ENCODE measurements around the gene CALM1.

CALM1 gene

DNA sequence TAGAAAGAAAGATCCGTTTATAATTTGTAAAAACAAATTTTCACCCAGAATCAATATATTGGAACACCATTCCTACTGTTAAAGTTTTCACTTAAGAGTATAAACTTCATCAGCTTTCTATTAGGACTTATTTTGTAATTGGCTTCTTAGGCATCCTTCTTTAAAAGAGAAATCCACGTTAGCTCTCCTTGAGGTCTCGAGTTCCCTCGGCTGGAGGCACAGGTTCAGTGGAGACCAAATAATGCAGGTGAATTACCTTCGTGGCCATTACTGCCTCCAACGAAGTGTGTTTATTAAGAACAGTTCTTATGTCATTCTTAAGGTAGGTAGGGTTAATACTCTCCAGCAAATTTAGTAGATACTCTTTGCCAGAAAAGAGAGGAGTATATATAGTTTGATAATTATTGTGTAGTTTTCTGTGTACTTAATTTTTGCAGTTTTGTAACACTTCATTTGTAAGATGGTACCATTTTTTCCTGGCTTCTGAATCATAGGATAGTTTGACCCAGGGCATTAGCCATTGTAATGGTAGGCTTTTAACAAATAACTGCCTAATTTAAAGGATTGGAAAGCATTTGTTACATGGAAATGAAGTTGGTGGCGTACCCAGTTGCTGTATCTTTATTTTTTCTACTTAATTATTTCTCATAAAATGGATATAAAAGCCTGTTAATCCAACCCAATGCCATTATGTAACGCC, 2.2 kb downstream of the CALM1 start:
- DNase-seq (ENCODE audit: low read depth, low spot score) = no peak
- no peak overlapping the region; the same call in 1 of the 2 replicates for H3K4me3 ChIP-seq (ENCODE audit: low read length)
- H3K27me3 ChIP-seq (ENCODE audit: control insufficient read depth, insufficient read depth, low read length) = no peaks in the 10 kb centered on the region
- H3K27ac ChIP-seq (ENCODE audit: low read length) = no peak overlapping the region
- H3K4me1 ChIP-seq (ENCODE audit: control insufficient read depth, insufficient read depth, low read length) = no peaks in the 10 kb centered on the region
- WGBS (ENCODE audit: insufficient coverage, insufficient read length) = no CpG with 5 or more reads among the region's 8 CpGs
- no peaks in the 10 kb centered on the region for H3K9me3 ChIP-seq (ENCODE audit: control insufficient read depth, insufficient read depth, low read length)
- peaks cover 20% of the 10 kb centered on the region; the same call in 1 of the 2 replicates for H3K36me3 ChIP-seq (ENCODE audit: control insufficient read depth, insufficient read depth, low read length)

DNA sequence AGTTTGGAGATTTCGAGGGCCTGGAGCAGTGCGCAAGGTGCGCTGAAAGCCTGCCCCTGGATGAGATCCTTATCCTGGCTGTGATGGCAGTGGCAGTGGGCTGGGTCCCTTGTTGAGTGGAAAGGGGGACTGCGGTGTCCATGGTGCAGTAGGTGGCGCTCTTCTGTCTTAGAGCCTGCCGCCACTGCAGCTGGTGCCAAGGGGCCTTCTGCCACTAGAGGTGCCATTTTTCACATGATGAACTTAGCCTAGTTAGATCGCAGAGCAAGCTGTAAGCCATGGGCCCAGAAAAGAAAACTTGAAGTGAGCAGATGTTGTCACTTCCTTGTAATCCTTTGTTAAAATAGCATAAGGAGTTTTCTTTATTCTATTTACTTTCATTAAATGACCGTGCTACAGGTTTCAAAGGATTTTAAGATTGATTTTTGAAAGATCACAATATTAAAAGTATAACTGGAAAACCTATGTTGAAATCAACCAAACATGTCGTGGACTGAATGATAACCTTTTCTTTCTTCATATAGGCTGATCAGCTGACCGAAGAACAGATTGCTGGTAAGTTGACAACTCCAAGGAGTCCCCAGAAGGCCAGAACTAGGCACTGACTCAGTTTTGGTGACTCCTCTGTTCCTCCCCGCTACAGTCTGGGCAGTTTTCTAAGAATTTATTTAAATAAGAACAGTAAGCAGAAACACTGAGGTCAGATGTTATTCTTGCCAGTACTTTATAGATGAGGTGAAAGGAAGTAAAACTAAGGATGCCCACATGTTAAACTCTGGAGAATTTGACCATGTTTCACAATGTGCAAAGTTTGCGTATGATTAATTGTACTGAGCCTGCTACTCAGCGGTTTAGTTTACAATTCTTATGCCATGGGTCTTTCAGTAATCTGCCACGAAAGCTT, 3.0 kb downstream of the CALM1 start:
- Histone ChIP-seq H3K27me3 (ENCODE audit: control insufficient read depth, insufficient read depth, low read length) (no peaks in the 10 kb centered on the region), H3K36me3 (ENCODE audit: control insufficient read depth, insufficient read depth, low read length) (peaks cover 20% of the 10 kb centered on the region; the same call in 1 of the 2 replicates), H3K9me3 (ENCODE audit: control insufficient read depth, insufficient read depth, low read length) (no peaks in the 10 kb centered on the region), H3K27ac (ENCODE audit: low read length) (no peak overlapping the region), H3K4me1 (ENCODE audit: control insufficient read depth, insufficient read depth, low read length) (no peaks in the 10 kb centered on the region), H3K4me3 (ENCODE audit: low read length) (no peak overlapping the region)
- no CpG with 5 or more reads among the region's 14 CpGs for WGBS (ENCODE audit: insufficient coverage, insufficient read length)
- DNase-seq (ENCODE audit: low read depth, low spot score) = no peak

DNA sequence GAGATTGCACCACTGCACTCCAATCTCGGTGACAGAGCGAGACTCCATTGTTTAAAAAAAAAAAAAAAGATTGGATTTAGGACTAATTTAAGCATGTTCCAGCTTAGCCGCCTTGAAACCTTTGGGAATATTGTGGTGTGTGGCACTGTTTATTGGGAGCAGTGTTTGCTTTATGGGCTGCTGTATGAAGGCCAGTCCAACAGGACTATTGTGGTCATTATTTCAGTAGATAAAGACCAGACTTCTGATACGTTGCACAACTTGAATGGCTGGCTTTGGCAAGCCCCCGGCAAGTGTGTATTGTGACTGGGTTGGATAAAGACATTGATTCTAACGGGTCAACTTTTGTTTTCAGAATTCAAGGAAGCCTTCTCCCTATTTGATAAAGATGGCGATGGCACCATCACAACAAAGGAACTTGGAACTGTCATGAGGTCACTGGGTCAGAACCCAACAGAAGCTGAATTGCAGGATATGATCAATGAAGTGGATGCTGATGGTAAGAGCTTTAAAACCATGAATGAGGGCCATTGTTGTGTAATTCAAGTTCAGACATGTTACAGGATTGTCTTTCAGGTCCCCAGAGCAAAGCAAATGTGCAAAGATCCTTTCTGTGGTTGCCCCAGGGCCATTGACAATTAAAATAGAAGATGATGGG, 4.2 kb downstream of the CALM1 start:
- DNase-seq (ENCODE audit: low read depth, low spot score) = no peak
- Histone ChIP-seq H3K9me3 (ENCODE audit: control insufficient read depth, insufficient read depth, low read length) (no peaks in the 10 kb centered on the region), H3K4me3 (ENCODE audit: low read length) (no peak overlapping the region), H3K27me3 (ENCODE audit: control insufficient read depth, insufficient read depth, low read length) (no peaks in the 10 kb centered on the region), H3K4me1 (ENCODE audit: control insufficient read depth, insufficient read depth, low read length) (no peaks in the 10 kb centered on the region), H3K27ac (ENCODE audit: low read length) (no peak overlapping the region), H3K36me3 (ENCODE audit: control insufficient read depth, insufficient read depth, low read length) (peaks cover 24% of the 10 kb centered on the region; the same call in 1 of the 2 replicates)
- no CpG with 5 or more reads among the region's 7 CpGs for WGBS (ENCODE audit: insufficient coverage, insufficient read length)

- H3K4me3 ChIP-seq (ENCODE audit: low read length) = no peak overlapping the region
- H3K9me3 ChIP-seq (ENCODE audit: control insufficient read depth, insufficient read depth, low read length) = no peaks in the 10 kb centered on the region
- no peak overlapping the region for H3K27ac ChIP-seq (ENCODE audit: low read length)
- H3K4me1 ChIP-seq (ENCODE audit: control insufficient read depth, insufficient read depth, low read length) = 0 out of 2 replicates have a peak, but pooled peaks cover 3% of the 10 kb centered on the region
- H3K36me3 ChIP-seq (ENCODE audit: control insufficient read depth, insufficient read depth, low read length) = peaks cover 27% of the 10 kb centered on the region; the same call in 1 of the 2 replicates
- no peaks in the 10 kb centered on the region for H3K27me3 ChIP-seq (ENCODE audit: control insufficient read depth, insufficient read depth, low read length)
- no CpG with 5 or more reads among the region's 7 CpGs for WGBS (ENCODE audit: insufficient coverage, insufficient read length)
- no peak for DNase-seq (ENCODE audit: low read depth, low spot score)
Measured at GRCh38 chr14:90402016-90402415, 5.2 kb downstream of the CALM1 start.

DNA sequence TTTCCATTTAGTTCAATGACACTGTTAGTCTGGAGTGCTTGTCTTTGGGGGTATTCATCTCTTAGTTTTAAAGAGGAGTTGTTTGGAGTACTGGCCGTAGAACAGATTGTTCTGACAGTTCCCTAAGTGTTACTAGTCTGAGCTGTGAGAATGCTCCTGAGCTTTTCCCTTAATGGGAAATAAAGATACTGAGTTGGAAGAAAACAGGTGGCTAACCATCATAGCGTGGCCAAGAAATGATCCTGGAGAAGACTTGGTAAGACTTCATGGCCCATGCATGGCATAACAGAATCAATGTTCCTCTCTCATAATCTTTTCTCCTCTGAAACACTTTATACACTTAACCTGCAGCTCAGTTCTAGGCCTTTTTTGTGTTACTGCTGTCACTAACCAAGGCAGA, 6.2 kb downstream of the CALM1 start:
- H3K27ac ChIP-seq (ENCODE audit: low read length) = no peak overlapping the region
- 0 out of 2 replicates have a peak, but pooled peaks cover 3% of the 10 kb centered on the region for H3K4me1 ChIP-seq (ENCODE audit: control insufficient read depth, insufficient read depth, low read length)
- no CpG with 5 or more reads among the region's 2 CpGs for WGBS (ENCODE audit: insufficient coverage, insufficient read length)
- H3K27me3 ChIP-seq (ENCODE audit: control insufficient read depth, insufficient read depth, low read length) = no peaks in the 10 kb centered on the region
- DNase-seq (ENCODE audit: low read depth, low spot score) = no peak
- no peak overlapping the region for H3K4me3 ChIP-seq (ENCODE audit: low read length)
- no peaks in the 10 kb centered on the region for H3K9me3 ChIP-seq (ENCODE audit: control insufficient read depth, insufficient read depth, low read length)
- H3K36me3 ChIP-seq (ENCODE audit: control insufficient read depth, insufficient read depth, low read length) = peaks cover 27% of the 10 kb centered on the region; the same call in 1 of the 2 replicates

DNA sequence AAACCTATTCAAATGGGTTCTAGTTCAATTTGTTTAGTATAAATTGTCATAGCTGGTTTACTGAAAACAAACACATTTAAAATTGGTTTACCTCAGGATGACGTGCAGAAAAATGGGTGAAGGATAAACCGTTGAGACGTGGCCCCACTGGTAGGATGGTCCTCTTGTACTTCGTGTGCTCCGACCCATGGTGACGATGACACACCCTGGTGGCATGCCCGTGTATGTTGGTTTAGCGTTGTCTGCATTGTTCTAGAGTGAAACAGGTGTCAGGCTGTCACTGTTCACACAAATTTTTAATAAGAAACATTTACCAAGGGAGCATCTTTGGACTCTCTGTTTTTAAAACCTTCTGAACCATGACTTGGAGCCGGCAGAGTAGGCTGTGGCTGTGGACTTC, 8.3 kb downstream of the CALM1 start:
- Histone ChIP-seq H3K27ac (ENCODE audit: low read length) (no peak overlapping the region), H3K4me3 (ENCODE audit: low read length) (no peak overlapping the region), H3K36me3 (ENCODE audit: control insufficient read depth, insufficient read depth, low read length) (peaks cover 27% of the 10 kb centered on the region; the same call in 1 of the 2 replicates), H3K4me1 (ENCODE audit: control insufficient read depth, insufficient read depth, low read length) (0 out of 2 replicates have a peak, but pooled peaks cover 3% of the 10 kb centered on the region), H3K9me3 (ENCODE audit: control insufficient read depth, insufficient read depth, low read length) (no peaks in the 10 kb centered on the region), H3K27me3 (ENCODE audit: control insufficient read depth, insufficient read depth, low read length) (no peaks in the 10 kb centered on the region)
- no CpG with 5 or more reads among the region's 9 CpGs for WGBS (ENCODE audit: insufficient coverage, insufficient read length)
- no peak for DNase-seq (ENCODE audit: low read depth, low spot score)

DNA sequence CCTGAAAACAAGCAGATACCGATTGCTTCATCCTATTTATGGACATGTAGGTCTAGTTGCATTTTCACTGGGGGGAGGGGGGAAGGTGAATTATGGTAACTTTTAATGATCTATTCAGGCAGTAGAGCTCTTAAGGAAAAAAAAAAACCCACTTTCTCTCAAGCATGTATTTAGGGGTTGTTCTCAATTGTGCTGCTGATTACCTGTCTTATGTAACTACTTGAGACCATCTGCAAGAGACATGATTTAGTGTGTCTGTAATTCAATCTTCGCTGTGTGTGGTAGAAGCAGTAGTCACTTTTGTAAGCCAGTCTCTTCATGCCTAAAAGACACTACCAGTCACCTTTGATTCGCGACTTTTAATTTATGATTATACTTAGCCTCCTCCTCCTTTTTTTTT, 8.9 kb downstream of the CALM1 start:
- Histone ChIP-seq H3K4me3 (ENCODE audit: low read length) (no peak overlapping the region), H3K4me1 (ENCODE audit: control insufficient read depth, insufficient read depth, low read length) (0 out of 2 replicates have a peak, but pooled peaks cover 3% of the 10 kb centered on the region), H3K36me3 (ENCODE audit: control insufficient read depth, insufficient read depth, low read length) (peaks cover 26% of the 10 kb centered on the region; the same call in 1 of the 2 replicates), H3K27ac (ENCODE audit: low read length) (no peak overlapping the region), H3K27me3 (ENCODE audit: control insufficient read depth, insufficient read depth, low read length) (no peaks in the 10 kb centered on the region), H3K9me3 (ENCODE audit: control insufficient read depth, insufficient read depth, low read length) (no peaks in the 10 kb centered on the region)
- DNase-seq (ENCODE audit: low read depth, low spot score) = no peak
- WGBS (ENCODE audit: insufficient coverage, insufficient read length) = no CpG with 5 or more reads among the region's 4 CpGs

GRCh38 chr14:90406384-90406798, 9.6 kb downstream of the CALM1 start:
- Histone ChIP-seq H3K4me3 (ENCODE audit: low read length) (no peak overlapping the region), H3K27ac (ENCODE audit: low read length) (no peak overlapping the region), H3K36me3 (ENCODE audit: control insufficient read depth, insufficient read depth, low read length) (peaks cover 20% of the 10 kb centered on the region; the same call in 1 of the 2 replicates), H3K9me3 (ENCODE audit: control insufficient read depth, insufficient read depth, low read length) (no peaks in the 10 kb centered on the region), H3K4me1 (ENCODE audit: control insufficient read depth, insufficient read depth, low read length) (0 out of 2 replicates have a peak, but pooled peaks cover 3% of the 10 kb centered on the region), H3K27me3 (ENCODE audit: control insufficient read depth, insufficient read depth, low read length) (no peaks in the 10 kb centered on the region)
- no peak for DNase-seq (ENCODE audit: low read depth, low spot score)
- 100% methylated on average over 2 of the region's 3 CpGs for WGBS (ENCODE audit: insufficient coverage, insufficient read length)

GRCh38 chr14:90407230-90407629, 10.4 kb downstream of the CALM1 start:
- no peak overlapping the region for H3K27ac ChIP-seq (ENCODE audit: low read length)
- WGBS (ENCODE audit: insufficient coverage, insufficient read length) = no CpG with 5 or more reads among the region's 3 CpGs
- H3K9me3 ChIP-seq (ENCODE audit: control insufficient read depth, insufficient read depth, low read length) = no peaks in the 10 kb centered on the region
- no peaks in the 10 kb centered on the region for H3K27me3 ChIP-seq (ENCODE audit: control insufficient read depth, insufficient read depth, low read length)
- no peak overlapping the region for H3K4me3 ChIP-seq (ENCODE audit: low read length)
- 0 out of 2 replicates have a peak, but pooled peaks cover 3% of the 10 kb centered on the region for H3K4me1 ChIP-seq (ENCODE audit: control insufficient read depth, insufficient read depth, low read length)
- DNase-seq (ENCODE audit: low read depth, low spot score) = no peak
- H3K36me3 ChIP-seq (ENCODE audit: control insufficient read depth, insufficient read depth, low read length) = peaks cover 16% of the 10 kb centered on the region; the same call in 1 of the 2 replicates

- Histone ChIP-seq H3K4me1 (ENCODE audit: control insufficient read depth, insufficient read depth, low read length) (0 out of 2 replicates have a peak, but pooled peaks cover 3% of the 10 kb centered on the region), H3K36me3 (ENCODE audit: control insufficient read depth, insufficient read depth, low read length) (peaks cover 7% of the 10 kb centered on the region; the same call in 1 of the 2 replicates), H3K27ac (ENCODE audit: low read length) (no peak overlapping the region), H3K27me3 (ENCODE audit: control insufficient read depth, insufficient read depth, low read length) (no peaks in the 10 kb centered on the region), H3K4me3 (ENCODE audit: low read length) (no peak overlapping the region), H3K9me3 (ENCODE audit: control insufficient read depth, insufficient read depth, low read length) (no peaks in the 10 kb centered on the region)
- no peak for DNase-seq (ENCODE audit: low read depth, low spot score)
- WGBS (ENCODE audit: insufficient coverage, insufficient read length) = no CpG with 5 or more reads among the region's 6 CpGs
Measured at GRCh38 chr14:90408713-90409112, 11.9 kb downstream of the CALM1 start.

Measured in iPS DF 6.9 (cell line).